ENCODE data around the gene SLC25A11.

DNA sequence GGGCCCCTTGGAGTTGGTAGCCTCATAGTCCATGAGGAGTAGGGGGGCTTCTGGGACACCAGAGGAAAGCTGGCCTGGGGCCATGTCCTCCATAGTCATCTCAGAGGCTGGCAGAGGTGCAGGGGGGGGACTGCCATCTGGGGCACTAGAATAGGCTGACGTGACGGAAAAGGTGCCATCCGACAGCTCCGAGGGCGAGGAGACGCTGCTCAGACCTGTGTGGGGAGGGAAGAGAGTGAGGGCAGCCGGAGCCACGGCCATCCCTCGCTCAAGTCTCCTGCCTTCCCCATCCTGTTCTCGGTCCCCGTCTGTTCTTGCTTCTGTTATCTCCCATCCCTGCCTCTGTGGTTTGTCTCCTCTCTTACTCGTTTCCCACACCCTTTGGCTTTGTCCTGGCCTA lies 32.5 kb upstream of the SLC25A11 start:
- TF ChIP-seq, protein P1, sequence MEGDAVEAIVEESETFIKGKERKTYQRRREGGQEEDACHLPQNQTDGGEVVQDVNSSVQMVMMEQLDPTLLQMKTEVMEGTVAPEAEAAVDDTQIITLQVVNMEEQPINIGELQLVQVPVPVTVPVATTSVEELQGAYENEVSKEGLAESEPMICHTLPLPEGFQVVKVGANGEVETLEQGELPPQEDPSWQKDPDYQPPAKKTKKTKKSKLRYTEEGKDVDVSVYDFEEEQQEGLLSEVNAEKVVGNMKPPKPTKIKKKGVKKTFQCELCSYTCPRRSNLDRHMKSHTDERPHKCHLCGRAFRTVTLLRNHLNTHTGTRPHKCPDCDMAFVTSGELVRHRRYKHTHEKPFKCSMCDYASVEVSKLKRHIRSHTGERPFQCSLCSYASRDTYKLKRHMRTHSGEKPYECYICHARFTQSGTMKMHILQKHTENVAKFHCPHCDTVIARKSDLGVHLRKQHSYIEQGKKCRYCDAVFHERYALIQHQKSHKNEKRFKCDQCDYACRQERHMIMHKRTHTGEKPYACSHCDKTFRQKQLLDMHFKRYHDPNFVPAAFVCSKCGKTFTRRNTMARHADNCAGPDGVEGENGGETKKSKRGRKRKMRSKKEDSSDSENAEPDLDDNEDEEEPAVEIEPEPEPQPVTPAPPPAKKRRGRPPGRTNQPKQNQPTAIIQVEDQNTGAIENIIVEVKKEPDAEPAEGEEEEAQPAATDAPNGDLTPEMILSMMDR (IDR thresholded peaks at IDR 0.05; ENCODE audit: low read depth, low read length): no peak
- TF ChIP-seq EZH2phosphoT487 (IDR thresholded peaks at IDR 0.05; ENCODE audit: low read depth): no peak

Measured in OCI-LY3 (cell line).